Measurements from ENCODE around the gene LRBA.
"Not testable (repeated sequence)": the region's sequence is repeated elsewhere in the genome, so short reads cannot be mapped to it uniquely, and the experiment has no call there.

Gene LRBA, protein sequence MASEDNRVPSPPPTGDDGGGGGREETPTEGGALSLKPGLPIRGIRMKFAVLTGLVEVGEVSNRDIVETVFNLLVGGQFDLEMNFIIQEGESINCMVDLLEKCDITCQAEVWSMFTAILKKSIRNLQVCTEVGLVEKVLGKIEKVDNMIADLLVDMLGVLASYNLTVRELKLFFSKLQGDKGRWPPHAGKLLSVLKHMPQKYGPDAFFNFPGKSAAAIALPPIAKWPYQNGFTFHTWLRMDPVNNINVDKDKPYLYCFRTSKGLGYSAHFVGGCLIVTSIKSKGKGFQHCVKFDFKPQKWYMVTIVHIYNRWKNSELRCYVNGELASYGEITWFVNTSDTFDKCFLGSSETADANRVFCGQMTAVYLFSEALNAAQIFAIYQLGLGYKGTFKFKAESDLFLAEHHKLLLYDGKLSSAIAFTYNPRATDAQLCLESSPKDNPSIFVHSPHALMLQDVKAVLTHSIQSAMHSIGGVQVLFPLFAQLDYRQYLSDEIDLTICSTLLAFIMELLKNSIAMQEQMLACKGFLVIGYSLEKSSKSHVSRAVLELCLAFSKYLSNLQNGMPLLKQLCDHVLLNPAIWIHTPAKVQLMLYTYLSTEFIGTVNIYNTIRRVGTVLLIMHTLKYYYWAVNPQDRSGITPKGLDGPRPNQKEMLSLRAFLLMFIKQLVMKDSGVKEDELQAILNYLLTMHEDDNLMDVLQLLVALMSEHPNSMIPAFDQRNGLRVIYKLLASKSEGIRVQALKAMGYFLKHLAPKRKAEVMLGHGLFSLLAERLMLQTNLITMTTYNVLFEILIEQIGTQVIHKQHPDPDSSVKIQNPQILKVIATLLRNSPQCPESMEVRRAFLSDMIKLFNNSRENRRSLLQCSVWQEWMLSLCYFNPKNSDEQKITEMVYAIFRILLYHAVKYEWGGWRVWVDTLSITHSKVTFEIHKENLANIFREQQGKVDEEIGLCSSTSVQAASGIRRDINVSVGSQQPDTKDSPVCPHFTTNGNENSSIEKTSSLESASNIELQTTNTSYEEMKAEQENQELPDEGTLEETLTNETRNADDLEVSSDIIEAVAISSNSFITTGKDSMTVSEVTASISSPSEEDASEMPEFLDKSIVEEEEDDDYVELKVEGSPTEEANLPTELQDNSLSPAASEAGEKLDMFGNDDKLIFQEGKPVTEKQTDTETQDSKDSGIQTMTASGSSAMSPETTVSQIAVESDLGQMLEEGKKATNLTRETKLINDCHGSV (N-terminal part only)

DNA sequence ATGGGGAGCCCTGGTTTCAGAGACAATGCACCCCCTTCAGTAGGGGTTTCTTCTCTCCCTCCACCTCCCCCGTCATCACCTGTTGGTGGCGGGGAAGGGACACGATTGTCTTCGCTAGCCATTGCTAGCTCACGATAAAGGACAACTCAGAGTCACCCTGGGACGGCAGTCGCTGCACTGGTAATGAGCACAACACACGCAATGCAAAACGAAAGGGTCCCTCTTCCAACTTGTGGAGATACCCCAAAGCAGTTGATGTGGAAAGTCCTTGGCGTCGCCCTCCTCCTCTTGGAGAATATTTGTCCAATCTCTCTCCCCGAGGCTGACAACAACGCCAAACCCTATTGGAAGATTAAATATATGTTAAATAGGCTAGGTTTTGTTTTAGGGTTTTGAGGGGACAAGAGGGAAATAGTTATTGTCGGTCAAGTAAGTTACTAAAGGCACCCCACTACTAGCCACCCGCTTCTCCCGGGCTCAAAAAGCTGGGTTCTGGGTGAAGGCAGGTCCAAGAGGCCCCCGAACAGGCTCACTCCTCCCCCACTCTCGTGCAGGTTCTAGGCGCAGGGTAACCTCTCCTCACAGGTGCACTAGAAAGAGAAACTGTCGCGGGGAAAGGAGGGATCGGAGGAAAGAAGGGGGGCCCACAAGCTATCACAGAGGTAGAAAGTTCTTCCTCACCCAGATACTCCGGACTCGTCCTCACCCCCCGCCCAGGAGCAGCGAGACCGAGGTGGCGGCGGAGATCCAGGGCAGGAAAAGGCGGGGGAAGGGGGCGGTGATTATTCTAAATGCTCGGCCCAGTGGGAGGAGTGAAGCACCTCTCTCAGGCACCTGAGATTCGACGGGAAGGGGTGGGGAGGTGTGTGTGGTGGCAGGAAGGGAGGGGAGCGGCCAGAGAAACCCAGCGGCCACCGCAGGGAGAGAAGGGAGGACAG, at the start of gene LRBA:
LRBA (minus strand) TSS at position 764 of the 938 bp plus-strand sequence; CDS start at position 122, 642 bp downstream.
- DNase-seq (ENCODE audit: low spot score), result peak; percentile 52

DNA sequence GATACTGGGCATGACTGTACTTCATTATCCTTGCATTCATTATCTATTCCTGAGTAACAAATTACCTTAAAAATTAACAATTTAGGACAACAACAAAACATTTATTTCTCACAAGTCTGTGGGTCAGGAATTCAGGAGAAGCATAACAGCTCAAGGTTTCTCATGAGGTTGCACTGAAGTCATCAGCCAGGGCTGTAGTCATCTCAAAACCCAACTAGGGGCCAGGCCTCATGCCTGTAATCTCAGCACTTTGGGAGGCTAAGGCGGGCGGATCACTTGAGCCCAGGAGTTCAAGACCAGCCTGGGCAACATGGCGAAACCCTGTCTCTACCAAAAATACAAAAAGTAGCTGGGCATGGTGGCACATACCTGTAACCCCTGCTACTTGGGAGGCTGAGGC, 48.1 kb upstream of the LRBA start:
- DNase-seq (ENCODE audit: low spot score), result not testable (repeated sequence)

DNA sequence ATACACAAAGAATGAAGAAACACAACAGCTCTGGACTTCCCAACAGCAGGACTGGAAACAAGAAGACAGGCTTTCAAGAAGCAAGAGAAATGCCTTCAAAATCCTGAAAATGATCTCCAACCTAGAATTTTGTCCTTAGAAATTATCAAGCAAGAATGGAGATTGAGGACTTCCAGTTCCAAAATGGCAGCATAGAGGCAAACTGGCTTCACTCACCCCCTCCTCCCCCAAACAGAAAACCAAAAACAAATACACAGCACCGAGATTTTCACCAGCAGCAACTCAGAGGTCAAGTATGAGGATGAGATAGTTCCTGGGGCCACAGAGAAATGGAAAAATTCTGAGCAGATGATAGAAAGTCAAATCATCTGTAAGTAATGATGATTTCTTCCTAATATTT, 40.5 kb upstream of the LRBA start:
- no peak for DNase-seq (ENCODE audit: low spot score)

DNA sequence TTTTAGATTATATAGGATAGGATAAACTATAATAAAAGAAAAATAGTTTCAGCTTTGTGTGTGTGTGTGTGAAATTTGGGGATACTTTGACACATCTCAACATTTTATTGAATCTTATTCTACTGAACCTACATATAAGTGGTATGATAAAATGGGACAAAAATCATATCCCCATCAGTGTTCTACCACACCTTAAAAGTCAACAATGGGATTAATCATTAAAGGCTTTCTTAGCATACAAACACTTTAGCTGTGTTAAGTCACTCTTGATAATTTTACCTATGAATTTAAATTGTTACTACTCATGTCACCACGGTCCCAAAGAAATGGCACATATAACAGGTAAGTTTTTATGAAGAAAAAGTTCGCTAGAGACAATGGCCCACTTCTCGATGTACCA, 37.7 kb upstream of the LRBA start:
- DNase-seq (ENCODE audit: low spot score), result no peak

DNA sequence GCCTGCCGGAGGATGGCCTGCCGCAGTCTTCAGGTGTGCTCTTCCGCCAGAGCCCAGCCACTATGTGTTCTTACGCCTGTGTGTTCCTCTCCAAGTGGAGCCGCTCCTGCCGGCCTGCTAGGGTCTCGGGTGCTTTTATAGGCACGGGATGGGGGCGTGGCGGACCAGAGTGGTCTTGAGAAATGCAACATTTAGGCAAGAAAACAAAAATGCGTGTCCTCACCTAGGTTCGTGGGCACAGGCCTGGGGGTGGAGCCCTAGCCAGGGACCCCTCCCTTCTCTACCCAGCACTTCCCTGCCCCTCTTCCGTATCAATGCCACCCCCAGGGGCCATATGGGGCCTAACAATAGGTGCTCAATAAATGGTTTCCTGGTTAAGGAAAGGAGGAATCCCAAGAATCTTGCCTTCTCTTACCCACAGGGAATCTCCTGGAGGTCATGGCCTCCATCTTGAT, 34.4 kb upstream of the LRBA start:
- no peak for DNase-seq (ENCODE audit: low spot score)

DNA sequence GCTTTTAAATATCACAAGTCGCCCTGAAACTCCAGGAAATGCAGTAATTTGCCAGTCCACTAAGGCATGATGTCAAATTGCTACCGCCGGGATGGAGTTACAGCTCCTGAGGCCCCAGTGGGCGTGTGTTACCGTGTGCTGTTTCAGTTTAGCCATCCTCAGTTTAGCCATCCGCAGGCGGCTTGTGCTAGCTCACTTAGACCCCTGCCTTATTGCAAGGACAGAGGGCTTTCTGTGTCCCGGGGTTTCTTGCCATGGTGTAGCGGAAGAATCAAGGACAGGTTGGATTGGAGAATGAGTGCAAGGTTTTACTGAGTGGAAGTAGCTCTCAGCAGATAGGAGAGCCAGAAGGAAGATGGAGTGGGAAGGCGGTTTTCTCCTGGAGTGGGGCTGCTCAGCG, 33.8 kb upstream of the LRBA start:
- no peak for DNase-seq (ENCODE audit: low spot score)

DNA sequence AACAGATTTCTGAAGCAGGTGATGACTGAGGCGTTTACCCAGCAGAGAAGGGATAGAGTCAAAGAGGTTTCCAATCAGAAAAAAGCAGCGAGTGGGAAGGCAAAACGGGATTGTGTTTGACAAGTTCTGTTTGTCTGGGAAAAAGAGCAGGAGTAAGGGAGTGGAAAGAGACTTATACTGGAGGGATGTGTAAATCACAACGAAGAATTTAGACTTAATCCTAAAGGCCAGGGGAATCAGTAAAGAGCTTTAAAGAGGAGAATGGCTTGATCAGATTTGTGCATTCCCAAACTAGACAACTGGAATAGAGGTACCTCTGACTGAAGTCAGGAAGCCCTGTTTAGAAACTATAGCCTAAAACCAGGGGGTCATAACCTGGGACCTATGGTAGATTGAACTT, 31.5 kb upstream of the LRBA start:
- DNase-seq (ENCODE audit: low spot score), result no peak

DNA sequence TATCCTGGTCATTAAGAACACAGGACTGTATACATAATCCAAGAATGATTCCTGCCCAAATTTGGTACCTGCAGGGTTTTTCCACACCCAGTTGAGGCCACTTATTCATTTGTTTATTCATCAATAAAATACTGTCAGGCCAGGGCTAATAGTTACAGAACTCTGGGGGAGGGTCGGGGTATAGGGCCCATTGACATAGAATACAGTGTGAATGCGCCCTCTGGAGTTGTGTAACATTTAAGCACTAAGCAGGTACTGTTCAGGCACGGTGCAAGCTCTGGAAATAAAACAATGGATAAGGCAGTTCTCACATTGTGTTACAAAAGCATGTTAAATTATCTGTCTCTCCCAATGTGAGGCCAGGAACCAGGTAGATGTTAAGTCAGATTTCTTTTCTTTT, 30.8 kb upstream of the LRBA start:
- DNase-seq (ENCODE audit: low spot score), result no peak

DNA sequence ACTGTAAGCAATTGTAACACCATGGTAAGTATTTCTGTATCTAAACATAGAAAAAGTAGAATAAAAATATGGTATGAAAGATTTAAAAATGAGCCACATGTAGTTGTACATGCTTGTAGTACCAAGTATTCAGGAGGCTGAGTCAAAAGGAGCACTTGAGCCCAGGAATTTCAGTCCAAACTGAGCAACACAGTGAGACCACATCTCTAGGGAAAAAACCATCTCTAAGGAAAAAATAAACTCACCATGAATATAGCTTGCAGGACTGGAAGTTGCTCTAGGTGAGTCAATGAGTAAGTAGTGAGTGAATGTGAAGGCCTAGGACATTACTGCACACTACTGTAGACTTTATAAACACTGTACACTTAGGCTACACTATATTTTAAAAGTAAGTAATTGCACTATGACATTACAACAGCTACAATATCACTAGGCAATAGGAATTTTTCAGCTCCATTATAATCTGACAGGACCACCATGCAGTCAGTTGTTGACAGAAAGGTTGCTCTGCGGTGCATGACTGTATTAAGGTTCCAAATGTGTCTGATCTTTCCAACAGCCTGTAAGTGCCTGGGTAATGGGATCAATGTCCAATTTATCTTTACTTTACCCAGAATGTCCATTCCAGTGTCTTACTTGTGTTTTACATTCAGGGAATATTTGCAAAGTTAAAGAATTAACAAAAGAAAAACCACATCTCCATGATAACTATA, 28.9 kb upstream of the LRBA start:
- no peak for DNase-seq (ENCODE audit: low spot score)

DNA sequence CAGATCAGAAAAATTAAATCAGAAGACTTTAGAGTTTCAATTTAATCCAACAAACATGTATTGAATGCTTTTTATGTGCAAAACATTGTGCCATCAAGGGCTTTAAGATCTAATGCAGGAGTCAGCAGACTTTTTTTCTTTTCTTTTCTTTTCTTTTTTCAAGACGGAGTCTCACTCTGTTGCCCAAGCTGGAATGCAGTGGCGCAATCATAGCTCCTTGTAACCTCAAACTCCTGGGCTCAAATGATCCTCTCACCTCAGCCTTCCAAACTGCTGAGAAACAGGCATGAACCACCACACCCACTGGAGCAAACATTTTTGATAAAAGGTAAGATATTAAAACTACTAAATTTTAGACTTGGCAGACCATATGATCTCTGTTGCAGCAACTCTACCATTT, 24.6 kb upstream of the LRBA start:
- no peak for DNase-seq (ENCODE audit: low spot score)

DNA sequence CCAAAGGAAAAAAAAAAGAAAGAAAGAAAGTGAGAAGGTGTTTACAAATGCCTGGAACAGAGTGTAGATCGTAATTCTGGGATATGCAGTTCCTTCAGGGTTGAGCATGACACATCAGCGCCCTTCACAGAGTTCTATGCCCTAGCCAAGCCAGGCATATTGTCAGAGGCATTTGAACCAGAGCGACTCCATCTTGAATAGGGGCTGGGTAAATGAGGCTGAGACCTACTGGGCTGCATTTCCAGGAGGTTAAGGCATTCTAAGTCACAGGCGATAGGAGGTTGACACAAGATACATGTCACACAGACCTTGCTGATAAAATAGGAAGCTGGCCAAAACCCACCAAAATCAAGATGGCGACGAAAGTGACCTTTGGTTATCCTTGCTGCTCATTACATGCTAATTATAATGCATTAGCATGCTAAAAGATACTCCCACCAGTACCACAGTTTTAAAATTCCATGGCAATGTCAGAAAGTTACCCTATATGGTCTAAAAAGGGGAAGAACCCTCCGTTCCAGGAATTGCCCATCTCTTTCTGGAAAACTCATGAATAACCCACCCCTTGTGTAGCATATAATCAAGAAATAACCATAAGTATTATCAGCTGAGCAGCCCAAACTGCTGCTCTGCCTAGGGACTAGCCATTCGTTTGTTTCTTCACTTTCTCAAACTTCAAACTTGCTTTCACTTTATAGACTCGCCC, 23.5 kb upstream of the LRBA start:
- DNase-seq (ENCODE audit: low spot score), result no peak

DNA sequence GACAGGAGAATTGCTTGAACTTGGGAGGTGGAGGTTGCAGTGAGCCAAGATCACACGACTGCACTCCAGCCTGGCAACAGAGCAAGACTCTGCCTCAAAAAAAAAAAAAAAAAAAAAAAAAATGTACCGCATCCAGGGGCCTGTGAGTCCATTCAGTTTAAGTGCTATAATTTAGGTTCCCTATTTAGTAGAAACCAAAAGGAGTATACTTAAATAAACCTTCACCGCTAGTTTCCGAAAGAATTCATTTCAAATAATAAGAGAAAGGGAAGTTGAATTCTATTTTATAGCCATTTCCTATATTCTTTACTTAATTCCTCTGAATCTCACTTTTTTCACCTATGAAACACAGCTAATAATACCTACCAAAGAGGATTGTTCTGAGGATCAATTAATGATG, 20.8 kb upstream of the LRBA start:
- DNase-seq (ENCODE audit: low spot score), result no peak

DNA sequence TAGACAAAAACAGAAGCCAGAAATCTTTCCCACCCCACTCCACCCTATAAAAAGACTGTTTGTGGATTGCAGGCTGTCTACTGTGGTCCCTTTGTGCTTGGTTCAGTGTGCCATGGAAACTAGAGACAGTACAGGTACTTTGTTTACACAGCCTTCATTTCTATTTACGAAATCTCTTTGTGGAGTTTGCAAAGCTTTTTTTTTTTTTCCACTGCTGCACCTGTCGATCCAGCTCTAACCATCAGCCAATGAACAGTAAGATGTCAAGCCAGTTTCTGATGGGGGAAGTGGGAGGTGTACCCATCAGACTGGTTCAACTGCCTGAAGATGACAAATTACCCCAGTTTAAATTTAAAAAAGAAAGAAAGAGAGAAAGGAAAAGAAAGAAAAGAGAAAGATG, 20.2 kb upstream of the LRBA start:
- no peak for DNase-seq (ENCODE audit: low spot score)

DNA sequence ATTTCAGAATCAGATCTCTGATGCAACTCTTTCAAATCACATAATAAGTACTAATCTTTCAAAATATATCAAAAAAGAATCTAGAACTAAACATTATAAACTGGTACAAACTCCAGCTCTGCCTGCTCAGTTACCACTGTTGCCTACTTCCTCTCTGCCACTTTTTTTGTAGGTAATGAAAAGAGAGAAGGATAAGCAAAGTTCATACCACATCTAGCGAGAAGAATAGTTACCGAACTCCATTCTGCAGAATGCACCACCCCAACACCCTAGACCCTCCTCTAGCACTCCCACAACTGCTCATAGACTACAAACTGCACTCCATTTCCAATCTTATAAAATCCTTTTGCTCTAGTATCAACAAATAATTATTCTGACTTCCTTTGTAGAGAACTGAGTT, 19.7 kb upstream of the LRBA start:
- DNase-seq (ENCODE audit: low spot score), result no peak

DNA sequence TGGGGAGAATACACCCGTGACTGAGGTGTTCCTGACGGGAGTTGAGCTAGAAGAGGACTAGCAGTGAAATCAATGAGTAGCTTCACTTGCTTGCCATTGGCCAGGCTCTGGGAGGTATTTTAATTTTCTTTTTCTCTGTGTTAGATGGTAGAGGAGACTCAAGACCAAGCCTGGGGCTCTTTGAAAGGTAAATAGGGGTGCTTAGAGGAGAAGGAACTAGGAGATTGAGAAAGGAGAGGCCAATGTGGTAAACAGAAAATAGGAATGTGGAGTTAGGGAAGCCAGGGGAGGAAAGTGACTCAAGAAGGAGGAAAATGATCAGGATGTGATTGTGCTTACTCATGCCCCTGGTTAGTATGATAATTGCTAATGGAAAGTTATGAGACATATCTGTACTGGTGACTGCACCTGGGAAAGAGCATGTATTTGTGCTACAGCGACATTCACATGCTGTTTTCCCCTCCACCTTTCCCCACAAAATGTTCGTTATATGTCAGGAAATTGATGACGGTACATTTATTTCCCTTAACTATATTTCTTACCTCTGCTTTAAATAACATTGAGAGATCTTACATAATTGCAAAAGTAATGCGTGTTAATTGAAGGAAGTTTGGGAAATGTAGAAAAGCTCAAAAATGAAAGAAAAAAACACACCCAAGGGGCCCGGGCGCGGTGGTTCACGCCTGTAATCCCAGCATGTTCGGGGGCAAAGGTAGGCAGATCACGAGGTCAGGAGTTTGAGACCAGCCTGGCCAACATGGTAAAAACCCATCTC, 16.9 kb upstream of the LRBA start:
- no peak for DNase-seq (ENCODE audit: low spot score)

DNA sequence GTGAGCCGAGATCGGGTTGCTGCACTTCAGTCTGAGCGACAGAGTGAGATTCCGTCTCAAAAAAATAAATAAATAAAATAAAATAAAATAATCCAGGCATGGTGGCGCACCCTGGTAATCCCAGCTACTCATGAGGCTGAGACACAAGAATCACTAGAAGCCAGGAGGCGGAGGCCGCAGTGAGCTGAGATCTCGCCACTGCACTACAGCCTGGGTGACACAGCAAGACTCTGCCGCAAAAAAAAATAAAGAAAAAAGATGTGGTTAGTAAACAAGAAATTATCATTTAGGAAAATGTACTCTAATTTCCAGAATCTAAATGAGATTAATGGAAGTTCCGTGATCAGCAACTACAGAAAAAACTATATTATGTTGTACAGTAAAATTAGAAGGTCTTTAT, 14.5 kb upstream of the LRBA start:
- no peak for DNase-seq (ENCODE audit: low spot score)

DNA sequence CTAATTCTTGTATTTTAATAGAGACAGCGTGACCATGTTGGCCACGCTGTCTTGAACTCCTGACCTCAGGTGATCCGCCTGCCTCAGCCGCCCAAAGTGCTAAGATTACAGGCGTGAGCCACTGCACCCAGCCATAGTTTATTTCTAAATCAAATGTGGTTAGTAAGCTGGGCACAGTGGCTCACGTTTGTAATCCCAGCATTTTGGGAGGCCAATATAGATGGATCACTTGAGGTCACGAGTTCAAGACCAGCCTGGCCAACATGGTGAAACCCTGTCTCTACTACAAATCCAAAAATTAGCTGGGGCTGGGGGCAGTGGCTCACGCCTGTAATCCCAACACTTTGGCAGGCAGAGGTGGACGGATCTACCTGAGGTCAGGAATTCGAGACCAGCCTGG, 13.9 kb upstream of the LRBA start:
- not testable (repeated sequence) for DNase-seq (ENCODE audit: low spot score)

DNA sequence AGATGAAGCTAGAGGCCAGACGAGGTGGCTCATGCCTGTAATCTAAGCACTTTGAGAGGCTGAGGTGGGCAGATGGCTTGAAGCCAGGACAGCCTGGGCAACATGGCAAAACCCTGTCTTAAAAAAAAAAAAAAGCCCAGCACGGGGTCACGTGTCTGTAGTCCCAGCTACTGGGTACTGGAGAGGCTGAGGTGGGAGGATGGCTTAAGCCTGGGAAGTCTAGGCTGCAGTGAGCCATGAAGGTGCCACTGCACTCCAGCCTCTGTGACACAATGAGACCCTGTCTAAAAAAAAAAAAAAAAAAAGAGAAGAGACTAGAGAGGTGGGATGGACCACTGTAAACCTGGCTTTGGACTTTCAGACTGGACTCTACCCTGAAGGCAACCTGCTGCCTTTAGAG, 10.7 kb upstream of the LRBA start:
- no peak for DNase-seq (ENCODE audit: low spot score)

DNA sequence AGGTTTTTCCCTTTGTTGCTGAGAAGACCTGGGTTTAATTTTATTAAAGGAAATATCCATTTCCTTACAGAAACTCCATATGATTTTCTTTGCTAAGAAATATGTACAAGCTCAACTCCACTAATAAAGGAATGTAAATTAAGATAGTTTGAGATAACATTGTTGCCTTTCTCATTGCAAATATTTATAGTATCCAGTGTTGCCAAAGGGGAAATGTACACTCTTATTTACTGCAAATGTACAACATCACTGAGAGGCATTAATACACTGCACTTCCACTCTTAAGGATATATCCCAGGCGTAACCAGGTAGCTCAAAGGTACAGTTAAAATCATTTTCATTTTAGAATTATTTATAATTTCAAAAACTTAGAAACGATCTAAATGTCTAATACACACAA, 7.5 kb upstream of the LRBA start:
- no peak for DNase-seq (ENCODE audit: low spot score)
